ENCODE results near the gene RHOB.

GRCh38 chr2:20472569-20472968 is 25.7 kb downstream of the RHOB start:
- no peak for TF ChIP-seq POLR2AphosphoS5 (IDR thresholded peaks at IDR 0.05; ENCODE audit: low read depth, low read length)
- TF ChIP-seq TAF1 (IDR thresholded peaks at IDR 0.05; ENCODE audit: borderline replicate concordance, insufficient read depth, low read length): no peak
- TF ChIP-seq, protein P1, sequence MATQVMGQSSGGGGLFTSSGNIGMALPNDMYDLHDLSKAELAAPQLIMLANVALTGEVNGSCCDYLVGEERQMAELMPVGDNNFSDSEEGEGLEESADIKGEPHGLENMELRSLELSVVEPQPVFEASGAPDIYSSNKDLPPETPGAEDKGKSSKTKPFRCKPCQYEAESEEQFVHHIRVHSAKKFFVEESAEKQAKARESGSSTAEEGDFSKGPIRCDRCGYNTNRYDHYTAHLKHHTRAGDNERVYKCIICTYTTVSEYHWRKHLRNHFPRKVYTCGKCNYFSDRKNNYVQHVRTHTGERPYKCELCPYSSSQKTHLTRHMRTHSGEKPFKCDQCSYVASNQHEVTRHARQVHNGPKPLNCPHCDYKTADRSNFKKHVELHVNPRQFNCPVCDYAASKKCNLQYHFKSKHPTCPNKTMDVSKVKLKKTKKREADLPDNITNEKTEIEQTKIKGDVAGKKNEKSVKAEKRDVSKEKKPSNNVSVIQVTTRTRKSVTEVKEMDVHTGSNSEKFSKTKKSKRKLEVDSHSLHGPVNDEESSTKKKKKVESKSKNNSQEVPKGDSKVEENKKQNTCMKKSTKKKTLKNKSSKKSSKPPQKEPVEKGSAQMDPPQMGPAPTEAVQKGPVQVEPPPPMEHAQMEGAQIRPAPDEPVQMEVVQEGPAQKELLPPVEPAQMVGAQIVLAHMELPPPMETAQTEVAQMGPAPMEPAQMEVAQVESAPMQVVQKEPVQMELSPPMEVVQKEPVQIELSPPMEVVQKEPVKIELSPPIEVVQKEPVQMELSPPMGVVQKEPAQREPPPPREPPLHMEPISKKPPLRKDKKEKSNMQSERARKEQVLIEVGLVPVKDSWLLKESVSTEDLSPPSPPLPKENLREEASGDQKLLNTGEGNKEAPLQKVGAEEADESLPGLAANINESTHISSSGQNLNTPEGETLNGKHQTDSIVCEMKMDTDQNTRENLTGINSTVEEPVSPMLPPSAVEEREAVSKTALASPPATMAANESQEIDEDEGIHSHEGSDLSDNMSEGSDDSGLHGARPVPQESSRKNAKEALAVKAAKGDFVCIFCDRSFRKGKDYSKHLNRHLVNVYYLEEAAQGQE (IDR thresholded peaks at IDR 0.05; ENCODE audit: insufficient read depth in 1 of 2, low read depth in 2 of 2, low read length in 2 of 2): no peak
- TF ChIP-seq FOXP2 (optimal IDR thresholded peaks at IDR 0.05; ENCODE audit: borderline replicate concordance, extremely low read depth, extremely low read length, insufficient read depth): no peak
- TF ChIP-seq SIN3A (IDR thresholded peaks at IDR 0.05; ENCODE audit: borderline replicate concordance, insufficient read depth, low read length): no peak

All from PFSK-1 (cell line).